Tongue (tissue), 2 donors: ENCODE measurements around the gene ZC3H10. TPM values are rescaled to one million over a fixed set of nuclear protein-coding genes. Genes with fewer than 3 reads are reported as not detected.
"Not testable (repeated sequence)": the region's sequence is repeated elsewhere in the genome, so short reads cannot be mapped to it uniquely, and the experiment has no call there.

Experiments
- DNase-seq: peaks from one replicate; pipeline ENCODE4 v3.0.0-alpha.2; 2015
- total RNA-seq: library from RNA; depleted of rRNA; stranded (reverse); fragments of >200 nt; gene quantifications from one replicate; pipeline ENCODE4 v1.2.3, GENCODE V29; 2014

Gene ZC3H10
- total RNA-seq, 1 donor from 2014 or later, result 5.6 TPM

DNA sequence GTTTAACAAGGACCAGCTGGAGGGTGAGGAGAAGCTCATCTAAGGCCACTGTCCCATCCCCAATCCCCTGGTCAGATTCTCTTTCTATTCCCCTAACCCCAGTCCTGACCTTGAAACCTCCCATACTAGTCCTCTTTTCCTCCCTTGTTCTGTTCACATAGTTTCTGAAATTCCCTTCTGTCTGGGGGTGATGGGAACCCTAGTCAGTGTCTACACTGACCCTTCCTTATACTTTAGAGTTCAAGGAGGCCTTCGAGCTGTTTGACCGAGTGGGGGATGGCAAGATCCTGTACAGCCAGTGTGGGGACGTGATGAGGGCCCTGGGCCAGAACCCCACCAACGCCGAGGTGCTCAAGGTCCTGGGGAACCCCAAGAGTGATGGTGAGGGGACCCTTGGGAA, 36.8 kb downstream of the ZC3H10 start:
- DNase-seq, result no peak

GRCh38 chr12:56155256-56155845, 37.3 kb downstream of the ZC3H10 start:
- DNase-seq, result no peak

GRCh38 chr12:56156464-56157200, 38.6 kb downstream of the ZC3H10 start:
- DNase-seq, result not testable (repeated sequence)

DNA sequence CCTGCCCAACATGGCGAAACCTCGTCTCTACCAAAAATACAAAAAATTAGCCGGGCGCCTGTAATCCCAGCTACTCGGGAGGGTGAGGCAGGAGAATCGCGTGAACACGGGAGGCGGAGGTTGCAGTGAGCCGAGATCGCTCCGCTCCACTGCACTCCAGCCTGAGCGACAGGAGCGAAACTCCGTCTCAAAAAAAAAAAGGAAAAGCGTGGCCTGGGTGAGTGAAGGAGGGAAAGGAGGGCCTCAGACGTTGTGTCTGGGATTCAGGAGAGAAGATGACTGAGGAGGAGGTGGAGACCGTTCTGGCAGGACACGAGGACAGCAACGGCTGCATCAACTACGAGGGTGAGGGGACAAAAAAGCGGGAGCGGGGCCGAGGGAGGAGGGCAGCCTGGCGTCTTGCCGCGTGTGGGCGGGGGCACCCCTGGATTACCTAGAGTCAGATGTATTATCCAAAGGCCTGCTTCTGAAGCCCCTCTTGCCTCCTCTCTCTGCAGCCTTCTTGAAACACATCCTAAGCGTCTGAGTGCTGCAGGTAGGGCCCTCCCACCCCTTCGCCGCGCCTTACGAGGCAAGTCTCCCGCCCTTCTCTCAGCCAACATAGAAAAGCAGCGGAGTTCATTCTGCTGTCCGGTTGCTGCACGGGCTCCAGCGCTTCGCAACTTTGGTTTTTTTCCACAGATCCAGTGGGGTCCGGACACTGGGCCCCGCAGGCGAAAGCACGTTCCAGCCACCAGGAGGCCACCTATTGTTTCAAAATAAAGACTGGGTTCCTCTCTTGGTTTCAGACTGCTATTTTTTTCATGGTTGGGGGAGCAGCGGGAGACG, 39.3 kb downstream of the ZC3H10 start:
- DNase-seq, result peak; percentile 94

GRCh38 chr12:56158029-56158925, 40.2 kb downstream of the ZC3H10 start, which contains the start of gene MYL6:
Gene MYL6 (plus strand): TSS chr12:56158359. CDS start chr12:56158402, 43 bp downstream.
- peak; percentile 99 for DNase-seq

GRCh38 chr12:56158926-56159461, 40.9 kb downstream of the ZC3H10 start:
- peak; percentile 89 for DNase-seq

DNA sequence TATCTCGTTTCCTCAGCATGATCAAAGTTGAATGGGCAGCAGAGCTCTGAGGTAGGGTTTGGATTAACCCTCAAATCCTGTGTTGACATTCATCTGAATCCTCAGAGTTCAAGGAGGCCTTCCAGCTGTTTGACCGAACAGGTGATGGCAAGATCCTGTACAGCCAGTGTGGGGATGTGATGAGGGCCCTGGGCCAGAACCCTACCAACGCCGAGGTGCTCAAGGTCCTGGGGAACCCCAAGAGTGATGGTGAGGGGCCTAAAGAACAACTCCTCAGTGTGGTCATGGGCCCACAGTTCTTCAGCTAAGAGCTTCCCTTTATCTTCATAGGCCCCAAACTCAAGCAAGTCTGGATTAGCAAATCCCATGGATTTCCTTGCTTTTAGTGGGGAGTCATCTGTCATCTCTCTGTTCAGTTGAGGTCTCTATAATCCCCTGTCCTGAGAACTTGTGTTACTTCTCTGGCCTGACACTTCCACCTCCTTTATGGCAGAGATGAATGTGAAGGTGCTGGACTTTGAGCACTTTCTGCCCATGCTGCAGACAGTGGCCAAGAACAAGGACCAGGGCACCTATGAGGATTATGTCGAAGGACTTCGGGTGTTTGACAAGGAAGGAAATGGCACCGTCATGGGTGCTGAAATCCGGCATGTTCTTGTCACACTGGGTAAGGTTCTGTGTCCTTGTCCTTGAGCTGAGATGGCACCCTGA, 41.6 kb downstream of the ZC3H10 start:
- DNase-seq, result no peak

- DNase-seq, result no peak
Observed at GRCh38 chr12:56160193-56160763, 42.2 kb downstream of the ZC3H10 start.

DNA sequence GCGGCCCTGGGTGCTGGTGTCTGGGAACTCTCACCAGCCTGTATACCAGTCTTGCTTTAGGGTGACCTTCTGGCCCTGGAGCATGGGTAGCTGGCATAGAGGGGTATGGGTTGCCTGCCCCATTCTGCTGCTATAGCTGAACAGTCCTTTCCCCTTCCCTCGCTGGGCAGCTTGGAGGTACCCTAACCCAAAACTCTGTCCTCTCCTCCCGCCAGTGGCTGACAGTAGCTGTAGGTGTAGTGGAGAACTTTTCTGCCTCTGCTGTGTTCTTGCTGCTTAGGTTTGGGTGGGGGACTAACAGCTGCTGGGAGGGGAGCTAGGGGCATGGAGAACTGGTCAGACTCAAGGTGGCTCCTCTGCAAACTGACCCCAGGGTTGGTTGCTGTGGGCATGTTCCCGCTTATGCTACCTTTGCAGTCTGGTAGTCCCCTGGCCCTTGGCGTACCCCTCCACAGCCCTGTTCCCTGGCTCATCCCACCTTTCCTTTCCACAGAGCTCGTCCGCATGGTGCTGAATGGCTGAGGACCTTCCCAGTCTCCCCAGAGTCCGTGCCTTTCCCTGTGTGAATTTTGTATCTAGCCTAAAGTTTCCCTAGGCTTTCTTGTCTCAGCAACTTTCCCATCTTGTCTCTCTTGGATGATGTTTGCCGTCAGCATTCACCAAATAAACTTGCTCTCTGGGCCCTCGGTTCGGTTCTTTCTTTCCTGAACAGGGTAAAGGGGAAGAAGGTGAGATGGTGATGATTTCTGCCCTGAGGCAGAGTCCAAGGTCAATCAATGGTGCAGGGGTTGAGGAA, 43.0 kb downstream of the ZC3H10 start:
- DNase-seq, result no peak

GRCh38 chr12:56161690-56162351, 43.8 kb downstream of the ZC3H10 start:
- no peak for DNase-seq

GRCh38 chr12:56162468-56163290, 44.6 kb downstream of the ZC3H10 start:
- DNase-seq, result no peak

- no peak for DNase-seq
Observed at GRCh38 chr12:56163533-56164344, 45.7 kb downstream of the ZC3H10 start.

- no peak for DNase-seq
Observed at GRCh38 chr12:56164345-56164729, 46.3 kb downstream of the ZC3H10 start.

- DNase-seq, result peak; percentile 73
Observed at GRCh38 chr12:56165369-56165768, 47.3 kb downstream of the ZC3H10 start.

- DNase-seq, result no peak
Observed at GRCh38 chr12:56169229-56169759, 51.2 kb downstream of the ZC3H10 start.

GRCh38 chr12:56172839-56173238, 54.8 kb downstream of the ZC3H10 start:
- no peak for DNase-seq
